LHCN-M2 (cell line): ENCODE data around the gene PDE2A. TPM values are rescaled to one million over a fixed set of nuclear protein-coding genes. Genes with fewer than 3 reads are reported as not detected.

Source experiments
- DNase-seq: peaks from one replicate; pipeline ENCODE4 v3.0.0-alpha.2; 2012; ENCODE audit warnings: low read depth
- total RNA-seq: library from RNA; depleted of rRNA; stranded (reverse); fragments of >200 nt; gene quantifications from 2 replicates; pipeline ENCODE4 v1.2.3, GENCODE V29; 2014

PDE2A gene
- total RNA-seq, 1 experiment from 2014 or later: 0.06 TPM

DNA sequence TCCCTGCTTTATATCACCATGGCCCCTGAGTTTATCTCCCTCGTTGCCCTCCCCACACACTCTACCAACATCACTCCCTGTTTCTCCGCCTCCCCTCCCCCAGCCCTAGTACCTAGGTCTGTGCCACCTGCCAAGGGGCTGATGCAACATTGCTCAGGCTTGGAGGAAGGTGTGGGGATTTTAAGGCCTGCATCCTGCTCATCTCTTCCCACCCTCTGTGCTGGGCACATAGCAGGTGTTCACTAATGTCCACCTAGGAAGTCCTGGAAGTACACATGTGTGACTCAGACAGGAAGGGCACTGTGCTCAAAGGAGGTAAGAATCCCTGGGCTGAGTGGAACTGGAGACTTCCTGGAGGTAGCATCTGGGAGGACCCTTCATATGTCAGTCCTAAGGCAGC is 37.0 kb downstream of the PDE2A start:
- DNase-seq: no peak

DNA sequence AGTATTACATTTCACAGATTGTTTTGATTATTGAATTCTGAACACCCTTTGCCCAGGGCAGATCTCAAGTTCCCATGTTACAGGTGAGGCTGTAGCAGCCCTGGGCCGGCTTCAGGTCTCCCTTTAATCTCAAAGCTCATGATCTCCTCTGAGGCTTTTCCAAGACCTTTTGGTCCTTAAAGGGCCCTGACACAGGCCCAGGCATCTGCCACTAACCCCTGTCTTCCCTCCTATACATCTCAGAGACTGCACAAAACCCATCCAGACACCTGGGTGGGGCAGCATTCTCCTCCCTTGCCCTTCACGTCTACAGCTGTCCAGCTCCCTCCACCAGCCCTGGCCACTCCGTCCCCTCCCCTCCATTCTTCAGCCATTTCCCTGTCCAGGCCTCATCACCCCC is 37.8 kb downstream of the PDE2A start:
- DNase-seq: no peak

DNA sequence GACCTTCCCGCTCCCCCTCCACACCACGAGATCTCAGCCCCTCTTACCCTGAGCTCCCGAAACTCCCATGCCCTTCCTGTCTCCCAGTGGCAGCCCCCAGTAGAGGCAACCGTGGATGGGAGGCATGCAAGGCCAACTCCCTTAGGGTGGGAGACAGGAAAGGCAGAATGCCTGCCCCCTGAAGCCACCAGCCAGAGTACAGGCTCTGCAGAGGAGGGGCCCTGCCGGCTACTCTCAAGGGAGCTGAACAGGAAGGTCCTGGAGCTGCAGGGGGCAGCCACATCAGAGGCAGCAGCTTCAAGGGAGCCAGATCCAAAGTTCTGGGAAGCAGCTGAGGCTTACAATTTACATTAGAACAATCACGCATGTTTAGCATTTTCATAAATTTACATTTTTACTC is 38.3 kb downstream of the PDE2A start:
- DNase-seq: no peak

DNA sequence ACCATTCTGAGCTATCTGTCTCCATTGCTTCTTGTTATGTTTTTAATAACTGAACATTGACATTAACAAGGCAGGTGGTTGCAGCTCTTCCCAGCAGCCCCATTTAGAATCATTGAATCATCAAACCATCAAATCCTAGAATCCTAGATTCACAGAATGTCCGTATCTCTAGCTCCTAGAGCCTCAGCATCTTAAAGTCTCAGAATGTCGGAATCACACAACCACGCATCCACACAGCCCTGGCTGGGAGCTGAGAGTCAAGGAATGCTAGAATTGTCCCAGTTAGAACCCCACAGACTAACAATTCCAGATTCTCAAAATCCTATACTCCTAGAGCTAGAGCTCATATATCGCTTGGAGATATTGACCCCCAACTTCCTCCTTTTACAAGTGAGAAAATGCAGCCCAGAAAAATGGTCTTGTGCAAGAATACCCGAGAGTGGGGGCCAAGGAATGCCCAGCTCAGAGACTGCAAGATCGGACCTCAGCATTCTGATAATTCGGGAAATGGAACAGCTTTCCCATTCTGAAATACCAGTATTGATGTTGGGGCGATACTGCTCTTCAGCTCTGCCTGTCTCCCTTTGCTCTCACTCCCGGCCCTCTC is 38.8 kb downstream of the PDE2A start:
- no peak for DNase-seq

DNA sequence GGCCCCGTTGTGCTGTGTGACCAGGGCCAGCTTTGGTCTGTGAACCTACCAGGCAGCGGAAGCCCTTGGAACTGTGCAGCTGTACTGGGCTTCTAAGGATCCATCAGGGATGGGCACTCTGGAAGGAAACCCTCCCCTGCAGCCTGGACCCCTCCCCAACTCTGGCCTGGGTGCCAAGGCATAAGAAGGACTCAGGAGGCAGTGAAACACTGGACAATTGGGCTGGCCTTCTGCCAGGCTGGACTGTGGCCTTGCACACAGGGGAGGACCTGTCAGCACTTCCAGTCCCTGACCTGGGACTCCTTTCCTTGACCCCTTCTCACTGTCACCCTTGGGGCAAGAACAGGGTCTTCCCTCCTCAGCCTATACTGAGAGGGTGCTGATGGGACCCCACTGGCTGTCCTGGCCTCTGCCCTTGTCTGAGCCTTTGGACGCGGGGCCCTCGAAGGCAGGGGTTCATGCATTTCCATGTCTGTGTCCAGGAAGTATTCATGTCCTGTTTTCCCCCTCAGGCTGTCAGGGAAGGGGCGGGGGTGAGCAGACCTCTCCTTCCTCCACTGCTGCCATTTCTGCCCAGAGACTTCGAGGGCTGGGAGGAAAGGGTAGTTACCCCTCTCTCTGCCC is 39.6 kb downstream of the PDE2A start:
- no peak for DNase-seq

DNA sequence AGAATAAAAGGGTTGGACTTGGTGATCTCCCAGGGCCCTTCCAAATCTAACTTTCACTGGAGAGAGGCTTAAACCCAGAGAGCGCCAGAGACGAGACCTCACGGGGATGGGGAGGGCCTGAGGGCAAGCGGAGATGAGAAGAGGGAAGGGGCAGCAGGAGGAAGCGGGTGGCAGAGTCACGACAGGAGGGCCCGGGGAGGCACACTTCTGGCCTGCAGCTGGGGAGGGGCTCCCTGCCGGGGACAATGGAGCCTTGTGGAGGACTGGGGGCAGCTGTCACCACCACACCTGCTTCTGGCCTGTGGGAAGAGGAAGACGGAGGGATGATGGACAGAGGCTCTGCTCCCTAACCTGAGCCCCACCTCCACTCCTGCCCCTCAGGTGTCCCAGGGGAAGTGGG is 40.2 kb downstream of the PDE2A start:
- DNase-seq: no peak

DNA sequence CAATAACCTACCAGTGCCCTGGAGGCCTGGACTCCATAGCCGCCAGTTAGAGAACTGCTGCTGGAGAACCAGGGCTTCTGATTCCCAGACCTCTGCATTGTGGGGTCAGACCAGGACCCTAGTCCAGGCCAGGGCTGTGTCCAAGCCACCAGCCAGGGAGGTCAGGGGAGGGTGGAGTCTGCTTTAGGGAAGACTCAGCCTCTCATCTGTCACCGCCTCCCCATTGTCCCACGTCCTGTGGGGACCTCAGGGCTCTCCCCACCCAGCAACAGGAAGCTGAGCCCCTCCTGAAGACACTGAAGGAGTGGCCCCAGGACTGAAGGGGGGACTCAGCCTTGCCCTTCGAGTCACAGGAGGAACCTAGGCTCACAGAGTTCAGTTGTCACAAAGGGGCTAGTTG is 41.2 kb downstream of the PDE2A start:
- no peak for DNase-seq

DNA sequence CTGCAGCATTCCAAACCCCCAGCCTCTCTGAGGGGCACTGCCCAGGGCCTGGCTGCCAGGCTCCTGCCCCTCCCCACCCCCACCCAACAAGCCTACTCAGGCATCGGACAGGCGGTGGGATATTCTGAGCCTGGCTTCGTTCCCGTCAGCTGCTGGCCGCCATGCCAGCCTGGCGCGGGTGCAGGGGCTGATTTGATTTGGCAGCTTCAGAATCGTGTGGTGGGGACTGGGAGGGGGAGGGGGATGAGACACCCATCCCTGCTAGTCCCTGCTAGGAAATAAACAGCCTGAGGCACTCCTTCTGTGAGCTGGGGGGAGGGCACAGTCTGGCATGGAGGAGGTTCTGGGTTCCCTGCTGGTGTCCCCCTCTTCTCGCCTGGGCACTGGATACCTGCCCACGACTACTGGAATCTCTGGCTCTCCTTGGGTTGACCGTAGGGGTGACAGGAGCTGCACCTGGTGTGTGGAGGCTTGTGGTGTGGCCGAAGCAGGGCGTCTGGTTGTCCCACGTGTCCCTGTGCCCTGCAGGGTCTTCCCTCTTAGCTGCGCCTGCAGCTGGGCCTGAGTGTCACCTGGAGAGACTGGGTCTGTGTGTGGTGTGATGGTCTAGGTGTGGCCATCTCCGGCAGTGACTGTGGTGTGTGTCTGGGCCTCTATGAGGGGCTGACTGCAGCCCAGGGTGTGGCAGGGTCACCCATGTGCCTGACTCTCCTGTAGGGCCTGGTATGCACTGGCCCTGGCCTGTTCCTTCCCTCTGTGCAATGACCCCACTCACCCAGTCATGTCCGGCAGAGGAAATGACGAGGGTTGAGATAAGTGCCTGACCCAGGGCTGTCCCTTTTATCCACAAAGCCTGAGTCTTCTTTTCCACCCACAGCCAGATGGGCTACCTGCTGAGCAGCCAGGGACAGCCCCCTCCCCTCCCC is 42.2 kb downstream of the PDE2A start:
- no peak for DNase-seq

DNA sequence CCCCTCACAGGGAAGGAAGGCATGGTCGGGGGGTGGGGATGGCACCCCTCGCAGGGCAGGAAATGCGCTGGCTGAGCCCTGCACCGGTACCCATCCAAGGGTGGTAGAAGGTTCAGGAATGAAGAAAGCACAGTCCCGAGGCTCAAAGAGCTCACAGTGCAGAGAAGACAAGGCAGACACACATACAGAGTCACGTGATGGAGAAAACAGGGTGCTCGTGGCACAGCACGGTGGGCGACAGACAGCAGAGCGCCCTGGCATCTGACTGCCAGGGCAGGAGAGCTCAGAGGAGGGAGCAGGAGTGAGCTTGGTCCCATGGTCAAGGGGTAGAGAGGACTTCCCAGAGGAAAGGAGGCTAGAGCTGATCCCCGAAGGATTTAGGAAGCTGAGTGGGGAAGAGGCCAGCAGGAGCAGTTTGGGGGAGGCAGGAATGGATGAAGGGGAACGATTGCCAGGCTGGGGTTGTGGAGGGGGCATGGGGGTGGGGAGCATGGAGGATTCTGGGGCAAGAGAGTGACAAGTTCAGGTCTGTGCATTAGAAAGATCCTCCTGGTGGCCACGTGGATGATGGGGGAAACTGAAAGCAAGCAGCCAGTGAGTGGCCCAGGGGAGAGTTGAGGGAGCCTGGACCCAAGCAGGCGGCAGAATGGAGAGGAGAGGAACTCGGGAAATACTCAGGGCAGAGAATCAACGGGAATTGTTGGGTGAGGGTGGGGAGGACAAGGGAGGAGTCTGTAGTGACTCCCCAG is 43.9 kb downstream of the PDE2A start:
- no peak for DNase-seq

DNA sequence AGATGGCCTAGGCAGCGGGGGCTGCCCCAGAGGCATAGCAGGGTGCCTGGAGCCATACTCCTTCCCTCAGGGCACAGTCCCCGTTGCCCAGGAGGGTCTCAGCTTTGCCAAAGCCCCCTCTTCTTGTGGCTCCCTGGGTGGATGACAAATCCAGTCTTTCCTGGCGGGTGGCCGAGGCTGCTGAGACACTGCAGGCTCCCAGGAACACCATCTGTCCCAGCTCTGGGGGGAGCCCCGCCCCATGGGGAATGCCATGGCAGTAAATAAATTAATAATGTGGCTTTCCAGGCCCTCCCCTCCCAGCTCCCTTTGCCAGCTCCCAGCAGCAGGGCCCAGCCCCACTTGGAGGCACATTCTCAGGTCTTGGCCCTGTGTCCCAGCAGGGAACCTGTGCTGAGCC is 45.0 kb downstream of the PDE2A start:
- no peak for DNase-seq

DNA sequence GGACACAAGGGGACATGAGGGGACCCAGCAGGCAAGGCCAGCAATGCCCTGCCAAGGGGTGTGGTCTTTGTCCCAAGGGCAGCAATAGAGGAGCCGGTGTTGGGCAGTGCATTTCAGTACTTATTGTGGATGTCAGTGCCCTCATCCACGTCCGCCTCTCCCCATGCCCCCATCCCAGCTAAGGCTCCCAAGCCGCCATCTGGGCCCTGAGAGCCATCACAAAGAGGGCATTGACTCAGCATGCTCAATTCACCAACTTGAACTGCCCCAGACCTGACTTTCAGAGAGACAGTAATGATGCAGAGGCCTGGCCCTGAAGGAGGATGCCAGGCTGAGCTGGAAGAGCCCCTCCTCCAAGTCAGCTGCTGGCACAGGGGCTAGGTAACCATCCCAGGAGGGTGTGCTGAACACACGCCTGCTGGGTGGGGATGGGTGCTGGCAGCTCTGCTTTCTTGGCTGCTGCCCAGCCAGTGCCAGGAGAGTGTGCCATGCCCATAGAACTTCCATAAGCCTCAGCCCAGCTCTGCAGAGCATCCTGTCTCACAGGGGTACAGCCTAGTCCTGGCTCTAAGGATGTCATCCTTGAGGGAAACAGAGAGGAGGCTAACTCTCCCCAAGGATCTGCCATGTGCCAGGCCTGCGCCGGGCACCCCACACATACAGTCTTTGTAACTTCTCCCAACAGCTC is 46.5 kb downstream of the PDE2A start:
- DNase-seq: no peak

DNA sequence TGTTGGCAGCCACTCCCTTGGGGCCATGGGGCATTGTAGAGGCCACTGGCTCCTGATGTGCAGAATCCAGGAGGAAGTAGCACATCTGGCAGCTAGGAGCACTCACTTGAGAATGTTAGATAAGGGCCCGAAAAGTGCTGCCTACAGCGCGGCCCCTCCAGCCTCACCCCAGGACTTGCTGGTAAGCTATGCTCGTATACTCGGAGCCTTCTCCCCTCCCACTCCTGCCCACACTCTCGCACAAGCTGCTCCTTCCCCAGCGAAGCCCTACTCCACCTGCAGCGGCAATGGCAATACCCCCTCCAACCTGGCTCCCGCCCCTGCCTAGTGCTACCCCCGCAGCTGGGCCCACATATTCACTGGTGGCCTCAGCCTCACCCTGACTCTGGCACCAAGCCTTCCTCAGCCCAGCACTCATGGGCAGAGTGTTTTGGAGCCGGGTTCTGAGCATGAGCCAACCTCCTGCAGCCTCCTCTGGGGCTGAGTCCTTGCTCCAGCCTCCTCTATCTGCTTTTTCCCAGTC is 47.7 kb downstream of the PDE2A start:
- no peak for DNase-seq

DNA sequence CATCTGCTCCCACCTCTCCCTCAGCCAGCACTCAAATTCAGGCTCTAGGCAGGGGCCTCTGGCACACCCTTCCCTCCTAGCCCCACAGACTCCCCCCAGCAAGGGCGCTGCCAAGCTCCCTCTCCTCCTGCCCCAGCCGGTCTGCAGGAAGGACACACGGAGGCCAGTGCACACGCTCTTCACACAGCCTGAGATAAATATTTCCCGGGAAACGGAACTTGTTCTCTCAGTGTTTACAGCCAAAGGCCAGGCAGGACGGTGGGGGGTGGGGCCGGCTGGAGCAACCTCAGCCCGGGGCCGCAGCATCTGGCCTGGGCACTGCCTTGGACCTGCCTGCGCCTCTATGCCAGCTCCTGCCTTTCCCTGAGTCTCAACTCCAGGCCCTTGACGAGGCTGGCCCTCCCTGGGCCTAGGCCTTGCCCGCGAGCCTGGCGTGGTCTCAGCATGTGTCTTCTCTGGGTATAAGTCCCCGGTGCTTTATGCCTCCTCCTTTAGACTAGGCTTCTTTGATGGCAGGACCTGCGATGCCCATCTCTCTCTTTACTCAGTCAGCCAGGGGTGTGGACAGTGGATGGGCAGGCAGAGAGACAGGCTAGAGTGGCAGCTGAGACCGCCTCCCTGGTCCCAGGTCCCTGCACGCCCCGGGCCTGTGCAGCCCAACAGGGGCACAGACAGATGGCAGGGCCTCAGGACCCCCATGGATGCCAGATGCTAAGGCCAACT is 48.4 kb downstream of the PDE2A start:
- DNase-seq: no peak

DNA sequence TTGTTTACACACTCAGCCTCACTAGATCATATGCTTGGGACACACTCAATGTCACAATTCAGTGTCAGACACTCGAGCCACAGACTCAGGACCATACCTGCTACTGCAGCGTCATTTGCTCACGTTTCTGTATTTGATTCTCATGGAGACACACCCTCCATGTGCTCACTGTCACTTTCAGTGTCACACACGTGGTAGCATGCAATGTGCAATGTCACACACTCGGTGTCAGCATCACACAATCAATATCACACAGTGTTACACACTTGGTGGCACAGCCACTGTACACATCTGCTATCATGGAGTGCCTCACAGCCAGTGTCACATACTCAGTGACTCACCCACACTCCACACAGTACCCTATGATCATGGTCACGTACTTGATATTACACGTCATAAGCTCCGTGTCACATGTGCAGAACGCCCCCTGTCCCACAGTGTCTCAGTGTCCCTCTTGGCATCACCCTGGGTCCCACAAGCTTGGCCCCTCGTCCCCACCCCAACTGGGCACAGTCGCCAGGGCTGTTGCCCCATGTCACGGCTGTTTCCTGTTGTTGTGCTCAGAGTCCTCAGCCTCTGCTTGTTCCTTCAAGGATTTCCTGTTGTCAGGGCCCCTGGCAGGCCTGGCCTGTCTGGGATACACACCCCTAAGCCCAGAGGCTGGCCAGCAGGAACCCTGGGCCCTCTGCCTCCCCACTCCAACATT is 49.6 kb downstream of the PDE2A start:
- no peak for DNase-seq

DNA sequence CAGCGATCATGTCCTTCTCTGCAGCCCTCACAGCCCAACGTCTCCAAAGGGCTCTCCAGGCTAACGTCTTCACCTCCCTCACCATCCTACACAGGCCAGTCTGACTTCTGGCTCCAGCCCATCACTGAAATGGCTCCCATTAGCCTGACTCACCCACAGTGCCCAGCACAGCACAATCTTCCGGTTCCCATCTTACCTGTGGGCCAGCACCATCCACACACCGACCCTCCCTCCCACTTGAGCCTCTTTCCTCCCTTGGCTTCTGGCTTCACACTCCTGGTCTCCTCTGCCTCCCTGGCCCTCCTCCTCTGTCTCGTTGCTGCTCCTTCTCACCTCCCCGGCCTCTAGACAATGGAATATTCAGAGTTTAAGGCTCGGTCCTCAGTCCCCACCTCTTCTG is 51.2 kb downstream of the PDE2A start:
- no peak for DNase-seq

DNA sequence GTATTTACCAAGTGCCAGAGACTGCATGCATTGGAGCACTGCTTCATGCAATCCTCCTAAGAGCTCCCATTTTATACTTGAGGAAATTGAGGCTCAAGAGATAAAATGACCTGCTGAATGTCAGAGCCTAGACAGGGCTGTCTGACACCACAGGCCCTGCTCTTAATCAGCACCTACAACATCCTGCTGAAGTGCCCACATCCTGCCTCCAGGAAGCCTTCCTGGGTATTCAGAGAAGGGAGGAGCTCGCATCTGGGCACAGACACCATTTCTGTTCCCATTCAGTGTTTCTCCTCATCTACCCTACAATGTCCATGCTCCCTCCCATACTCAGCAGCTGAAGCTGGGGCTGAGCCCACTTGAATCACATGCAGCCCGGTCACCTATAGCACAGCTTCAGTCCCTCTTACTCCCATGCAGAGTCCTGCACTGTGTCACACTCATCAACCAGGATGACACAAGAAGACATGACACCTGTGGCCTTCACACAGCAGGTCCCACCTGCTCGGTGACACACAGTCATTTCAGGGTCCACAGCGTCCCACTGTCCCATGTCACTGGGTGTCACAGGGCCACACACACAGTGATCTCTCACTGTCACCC is 53.1 kb downstream of the PDE2A start:
- DNase-seq: no peak

DNA sequence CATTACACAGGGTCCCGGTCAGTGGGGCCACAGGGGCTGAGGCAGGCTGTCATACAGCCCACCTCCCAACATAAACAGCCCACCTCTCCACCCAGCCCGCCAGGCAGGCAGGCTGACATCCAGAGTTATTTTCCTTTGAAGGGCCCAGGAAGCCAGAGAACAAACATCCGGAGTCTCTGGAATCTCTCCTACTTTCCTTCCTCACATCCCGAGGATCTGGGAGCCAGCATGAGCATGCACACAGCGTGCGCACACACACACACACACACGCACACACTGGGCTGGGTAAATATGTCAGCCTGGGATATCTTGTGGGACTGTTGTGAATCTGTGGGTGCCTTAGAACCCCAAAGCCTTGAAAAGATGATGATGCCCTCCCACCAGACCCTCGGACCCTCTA is 55.4 kb downstream of the PDE2A start:
- no peak for DNase-seq

DNA sequence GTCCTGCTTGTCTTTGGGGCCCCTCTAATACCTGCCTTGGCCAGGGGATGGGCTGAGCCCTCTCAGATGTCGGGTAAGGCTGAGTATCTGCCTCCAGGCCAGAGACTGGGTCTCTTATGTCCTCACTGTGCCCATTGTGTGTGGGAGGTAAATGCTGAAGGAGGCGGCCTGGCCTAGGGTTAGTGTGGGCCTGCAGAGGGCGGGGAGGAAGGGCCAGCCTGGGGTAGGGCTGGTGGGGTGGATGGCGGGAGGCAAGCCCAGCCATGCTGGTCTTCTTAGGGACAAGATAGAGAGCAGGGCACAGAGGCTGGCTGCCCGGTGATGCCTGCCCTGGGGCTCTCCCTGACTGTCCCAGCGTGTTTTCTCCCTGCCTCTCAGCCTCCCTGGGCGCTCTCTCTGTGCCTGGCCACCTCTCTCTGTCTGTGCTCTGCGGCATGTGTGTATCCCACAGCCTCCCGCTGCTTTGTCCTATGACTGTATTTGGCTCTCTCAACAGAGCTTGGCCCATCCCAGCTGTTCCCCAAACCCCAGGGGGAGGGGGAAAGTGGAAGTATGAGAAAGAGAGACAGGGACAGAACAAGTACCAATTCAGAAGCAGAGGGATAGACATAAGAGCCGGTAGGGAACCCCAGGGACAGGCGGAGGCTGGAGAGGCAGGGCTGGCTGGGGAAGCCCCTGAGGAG is 57.0 kb downstream of the PDE2A start:
- peak; percentile 76 for DNase-seq

DNA sequence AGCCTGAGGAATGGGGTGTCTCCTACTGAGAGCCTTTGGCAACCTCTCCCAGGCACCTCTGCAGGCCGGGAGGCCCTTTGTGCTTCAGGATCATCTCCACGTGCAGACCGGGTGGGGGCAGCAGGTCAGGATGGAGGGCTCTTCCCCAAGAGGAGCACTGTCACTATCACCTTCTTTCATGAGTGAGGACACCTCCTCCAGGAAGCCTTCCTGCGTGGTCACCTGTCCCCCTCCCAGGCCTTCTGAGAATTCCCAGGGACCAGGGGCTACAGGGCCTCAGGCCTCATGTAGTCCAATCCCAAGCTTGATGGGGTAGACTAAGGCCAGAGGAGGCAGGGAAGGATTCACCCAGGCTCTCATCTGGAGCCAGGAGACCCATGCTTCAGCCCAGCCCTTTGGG is 57.6 kb downstream of the PDE2A start:
- DNase-seq: no peak
